ENCODE data around the gene NKG7. TPM values are rescaled to one million over a fixed set of nuclear protein-coding genes. Genes with fewer than 3 reads are reported as not detected.

Gene NKG7
- total and polyA plus RNA-seq, 2 of the 13 experiments (the other 11 are each of a cell fraction or from before 2014, with no cell fraction given): 0.40 TPM; not detected in 1

GRCh38 chr19:51380379-51380778 lies 7.9 kb upstream of the NKG7 start:
- no peak overlapping the region for H2AFZ ChIP-seq (ENCODE audit: low read length)
- TF ChIP-seq BCL3 (CRISPR knock-in tag; IDR thresholded peaks at IDR 0.05): no peak
- TF ChIP-seq ZNF354B (CRISPR knock-in tag; IDR thresholded peaks at IDR 0.05): no peak
- no peak for TF ChIP-seq MAFK (conservative IDR thresholded peaks at IDR 0.05 in 1 of 2, IDR thresholded peaks at IDR 0.05 in 1 of 2; ENCODE audit: low read length in 2 of 2)
- no peak for TF ChIP-seq ZNF33A (CRISPR knock-in tag; IDR thresholded peaks at IDR 0.05; ENCODE audit: borderline replicate concordance)
- no peak for TF ChIP-seq ZNF142 (CRISPR knock-in tag; IDR thresholded peaks at IDR 0.05)
- no peak for TF ChIP-seq BRF2 (CRISPR knock-in tag; IDR thresholded peaks at IDR 0.05)
- no peak for TF ChIP-seq CREBL2 (CRISPR knock-in tag; IDR thresholded peaks at IDR 0.05; ENCODE audit: borderline replicate concordance)
- no peak for TF ChIP-seq TMF1 (CRISPR knock-in tag; IDR thresholded peaks at IDR 0.05; ENCODE audit: low read depth)
- no peak for TF ChIP-seq GLMP (CRISPR knock-in tag; IDR thresholded peaks at IDR 0.05; ENCODE audit: borderline replicate concordance)
- no peak for TF ChIP-seq BCLAF1 (IDR thresholded peaks at IDR 0.05)

More at GRCh38 chr19:51380379-51380778, 7.9 kb upstream of the NKG7 start:
- no peak overlapping the region for H3K4me3 ChIP-seq (replicated peaks in 1 of 3; ENCODE audit: insufficient read depth in 1 of 3, low read depth in 2 of 3, low read length in 3 of 3)
- H3K79me2 ChIP-seq (ENCODE audit: insufficient read depth, low read length): no peaks in the 10 kb centered on the region
- FAIRE-seq (no peak), ATAC-seq (no peak), DNase-seq (ENCODE audit: low spot score) (no peak)
- ChIA-PET POLR2A (interaction anchor here (1.3 kb wide), 1 partner anchor 8 kb away, joined by 7 read pairs; the partner anchor contains the start of gene LIM2), CTCF (ENCODE audit: low intra/inter-chr PET ratio, low total read pairs) (no interaction called here)
- peaks cover 5% of the 10 kb centered on the region for H3K9me3 ChIP-seq (ENCODE audit: low read length)
- no TSS peak for BruUV-seq (replicated peaks)
- no peak overlapping the region for H3K9ac ChIP-seq (ENCODE audit: insufficient read depth, low read depth, low read length)
- peaks cover 12% of the 10 kb centered on the region; the same call in 1 of the 2 replicates for H3K4me1 ChIP-seq (ENCODE audit: insufficient read depth, low read length)
- H3K36me3 ChIP-seq (replicated peaks in 1 of 2; ENCODE audit: control insufficient read depth in 1 of 2, insufficient read depth in 2 of 2, low read length in 2 of 2): no peaks in the 10 kb centered on the region
- H3K4me2 ChIP-seq (ENCODE audit: low read depth, low read length): no peak overlapping the region
- no peak overlapping the region for H3K27ac ChIP-seq (ENCODE audit: extremely low read length, insufficient read depth, low read length)
- no peaks in the 10 kb centered on the region for H4K20me1 ChIP-seq (ENCODE audit: insufficient read depth, low read length)
- in situ Hi-C loops (cut with HindIII; ENCODE audit: extremely low pct_ligation_motif_present, low pct_unique_long_range_greater_than_20kb): no loop called here
- WGBS (ENCODE audit: low lambda C conversion rate): 86% methylated on average over 9 of the region's 9 CpGs
- intact Hi-C loops (cut with micrococcal nuclease; ENCODE audit: unreplicated experiment): no loop called here
- H3K27me3 ChIP-seq (ENCODE audit: control insufficient read depth in 1 of 2, insufficient read depth in 2 of 2, low read length in 2 of 2): peaks cover 2 to 3% of the 10 kb centered on the region in 2 experiments; a peak in 1 of 5 replicates

All from HepG2 (cell line).